Thyroid gland (tissue), 4 donors: ENCODE measurements around the gene HES1. TPM values are rescaled to one million over a fixed set of nuclear protein-coding genes. Genes with fewer than 3 reads are reported as not detected.

Source experiments
- DNase-seq, 2 donors: peaks; one replicate each; pipeline ENCODE4 v3.0.0-alpha.2; 2019
- H3K27ac ChIP-seq, 3 donors: fragments of 200-600 bp; sonication (generic); 1 replicate in 2 of 3; 2 replicates in 1 of 3; pipeline ENCODE4 v1.5.1; 2016 to 2019; ENCODE audit warnings: mild to moderate bottlenecking in 1 of 3, moderate library complexity in 1 of 3
- H3K27me3 ChIP-seq: fragments of 200-600 bp; sonication (generic); one replicate; pipeline ENCODE4 v1.5.1; 2019
- H3K36me3 ChIP-seq, 2 donors: fragments of 200-600 bp; sonication (generic); one replicate each; pipeline ENCODE4 v1.5.1; 2016 to 2019
- H3K4me1 ChIP-seq, 2 donors: fragments of 200-600 bp; sonication (generic); one replicate each; pipeline ENCODE4 v1.5.1; 2017 to 2019
- H3K4me3 ChIP-seq, 3 donors: fragments of 200-600 bp; sonication (generic); replicated peaks in 1 of 3; 1 replicate in 2 of 3; 2 replicates in 1 of 3; pipeline ENCODE4 v1.5.1; 2016; ENCODE audit warnings: mild to moderate bottlenecking in 1 of 3
- H3K9me3 ChIP-seq: fragments of 200-600 bp; sonication (generic); one replicate; pipeline ENCODE4 v1.5.1; 2017
- POLR2A ChIP-seq, 2 donors: fragments of 450-650 bp; IDR thresholded peaks; one replicate each; pipeline ENCODE4 v1.6.1; 2017; ENCODE audit warnings: antibody characterized with exemption in 2 of 2, mild to moderate bottlenecking in 2 of 2, moderate library complexity in 1 of 2
- WGBS, 2 donors: methylation state at CpG; one replicate each; pipeline ENCODE4 v1.1.5; 2017; 5-methylcytosine and 5-hydroxymethylcytosine counted together
- intact Hi-C: fragments of 100-400 bp; cut with DNase I; formaldehyde crosslinking; loops from one replicate; pipeline ENCODE4 v1.15.1; 2023
- total RNA-seq, 4 donors: library from RNA; depleted of rRNA; stranded (reverse); fragments of >200 nt; gene quantifications; one replicate each; pipeline ENCODE4 v1.2.3, GENCODE V29; 2016
- TF ChIP-seq, protein P1 (sequence below), 6 experiments: fragments of 200-600 bp in 3 of 6; fragments of 450-650 bp in 3 of 6; sonication (generic) in 3 of 6; IDR thresholded peaks; one replicate each; pipeline ENCODE4 v1.5.1; 2016 to 2019; ENCODE audit warnings: antibody characterized with exemption in 6 of 6, mild to moderate bottlenecking in 2 of 6, inconsistent platforms in 1 of 6, moderate library complexity in 1 of 6

The HES1 gene
- total RNA-seq, 4 donors from 2014 or later = 127 to 193 (median 159) TPM

DNA sequence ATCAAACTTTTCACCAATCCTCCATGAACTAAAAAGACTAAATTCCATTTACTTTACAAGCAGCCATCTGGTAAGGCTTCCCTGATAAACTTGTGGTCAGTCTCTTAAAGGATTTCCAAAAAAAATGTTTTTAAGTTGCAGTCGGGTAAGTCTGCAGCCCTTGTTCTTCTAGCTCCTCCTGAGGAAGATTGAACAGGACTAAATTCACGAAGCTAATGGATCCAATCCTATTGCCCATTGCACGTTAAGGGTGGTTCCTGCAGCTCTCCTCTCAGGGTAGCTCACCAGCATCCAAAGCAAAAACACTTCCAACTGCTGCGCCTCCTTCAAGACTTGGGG lies 2.8 kb downstream of the HES1 start:
- 24 to 28% methylated on average over 4 of the region's 4 CpGs for WGBS, 2 donors
- Histone ChIP-seq H3K4me3 (peak overlapping the region in 2 of 3 donors; percentile 52 to 97), H3K4me1 (peaks cover 30 to 39% of the 10 kb centered on the region in 2 donors), H3K36me3 (peaks cover 4 to 8% of the 10 kb centered on the region in 2 donors), H3K27ac (peak overlapping the region; percentile 93 to 97 (median 94)), H3K9me3 (no peaks in the 10 kb centered on the region), H3K27me3 (no peaks in the 10 kb centered on the region)
- no peak for DNase-seq
- intact Hi-C loops = loop anchor here (5.0 kb wide), 2 partner anchors 179 to 356 kb away; no protein-coding TSS in a partner anchor
- TF ChIP-seq, protein P1, sequence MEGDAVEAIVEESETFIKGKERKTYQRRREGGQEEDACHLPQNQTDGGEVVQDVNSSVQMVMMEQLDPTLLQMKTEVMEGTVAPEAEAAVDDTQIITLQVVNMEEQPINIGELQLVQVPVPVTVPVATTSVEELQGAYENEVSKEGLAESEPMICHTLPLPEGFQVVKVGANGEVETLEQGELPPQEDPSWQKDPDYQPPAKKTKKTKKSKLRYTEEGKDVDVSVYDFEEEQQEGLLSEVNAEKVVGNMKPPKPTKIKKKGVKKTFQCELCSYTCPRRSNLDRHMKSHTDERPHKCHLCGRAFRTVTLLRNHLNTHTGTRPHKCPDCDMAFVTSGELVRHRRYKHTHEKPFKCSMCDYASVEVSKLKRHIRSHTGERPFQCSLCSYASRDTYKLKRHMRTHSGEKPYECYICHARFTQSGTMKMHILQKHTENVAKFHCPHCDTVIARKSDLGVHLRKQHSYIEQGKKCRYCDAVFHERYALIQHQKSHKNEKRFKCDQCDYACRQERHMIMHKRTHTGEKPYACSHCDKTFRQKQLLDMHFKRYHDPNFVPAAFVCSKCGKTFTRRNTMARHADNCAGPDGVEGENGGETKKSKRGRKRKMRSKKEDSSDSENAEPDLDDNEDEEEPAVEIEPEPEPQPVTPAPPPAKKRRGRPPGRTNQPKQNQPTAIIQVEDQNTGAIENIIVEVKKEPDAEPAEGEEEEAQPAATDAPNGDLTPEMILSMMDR (IDR thresholded peaks at IDR 0.05) = no peak
- no peak for TF ChIP-seq POLR2A (IDR thresholded peaks at IDR 0.05)

DNA sequence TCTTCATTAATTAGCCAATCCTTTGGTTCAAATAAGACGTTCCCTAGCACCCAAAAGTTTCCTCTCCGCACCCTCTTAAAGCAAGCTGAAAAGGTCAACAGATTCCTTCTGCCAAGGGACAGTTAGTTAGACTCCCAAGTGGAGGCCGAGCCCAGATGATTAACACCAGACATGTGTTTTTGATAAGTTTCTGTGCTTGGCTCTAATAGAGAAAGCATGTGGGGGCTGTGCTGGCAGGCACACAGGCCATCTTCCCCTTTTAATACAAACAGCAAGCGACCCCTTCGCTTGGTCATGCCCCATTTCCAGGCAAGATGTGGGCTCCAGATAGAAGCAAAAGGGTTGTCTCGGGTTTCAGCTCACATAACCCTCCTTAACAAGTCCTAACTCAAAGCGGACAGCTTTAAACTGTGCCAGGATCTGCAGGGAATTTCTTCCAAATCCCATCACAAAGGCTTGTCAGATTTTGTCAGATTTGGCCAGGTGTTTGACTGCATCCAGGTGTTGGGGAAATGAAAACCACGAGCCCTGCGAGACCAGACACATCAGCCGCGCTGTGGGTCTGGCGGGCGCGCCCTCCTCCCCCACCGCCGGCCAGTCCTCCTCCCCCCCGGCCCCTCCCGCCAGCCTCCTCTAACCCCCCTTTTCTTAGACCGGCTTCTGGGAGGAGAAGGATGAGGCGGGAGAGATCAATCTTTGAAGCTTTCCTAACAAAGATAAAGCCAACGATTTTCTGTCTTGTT lies 3.3 kb downstream of the HES1 start:
- Histone ChIP-seq H3K36me3 (peaks cover 4 to 8% of the 10 kb centered on the region in 2 donors), H3K4me1 (peaks cover 29 to 38% of the 10 kb centered on the region in 2 donors), H3K4me3 (peak overlapping the region; percentile 14 to 97 (median 52)), H3K27ac (peak overlapping the region; percentile 93 to 97 (median 94)), H3K9me3 (no peaks in the 10 kb centered on the region), H3K27me3 (no peaks in the 10 kb centered on the region)
- peak; percentile 53 to 64 for DNase-seq
- intact Hi-C loops = loop anchor here (5.0 kb wide), 2 partner anchors 178 to 357 kb away; no protein-coding TSS in a partner anchor
- TF ChIP-seq, protein P1 (IDR thresholded peaks at IDR 0.05) = no peak
- peak in 1 of 2 donors; percentile 8 for TF ChIP-seq POLR2A (IDR thresholded peaks at IDR 0.05)
- 17 to 25% methylated on average over 19 to 20 of the region's 21 CpGs for WGBS, 2 donors

DNA sequence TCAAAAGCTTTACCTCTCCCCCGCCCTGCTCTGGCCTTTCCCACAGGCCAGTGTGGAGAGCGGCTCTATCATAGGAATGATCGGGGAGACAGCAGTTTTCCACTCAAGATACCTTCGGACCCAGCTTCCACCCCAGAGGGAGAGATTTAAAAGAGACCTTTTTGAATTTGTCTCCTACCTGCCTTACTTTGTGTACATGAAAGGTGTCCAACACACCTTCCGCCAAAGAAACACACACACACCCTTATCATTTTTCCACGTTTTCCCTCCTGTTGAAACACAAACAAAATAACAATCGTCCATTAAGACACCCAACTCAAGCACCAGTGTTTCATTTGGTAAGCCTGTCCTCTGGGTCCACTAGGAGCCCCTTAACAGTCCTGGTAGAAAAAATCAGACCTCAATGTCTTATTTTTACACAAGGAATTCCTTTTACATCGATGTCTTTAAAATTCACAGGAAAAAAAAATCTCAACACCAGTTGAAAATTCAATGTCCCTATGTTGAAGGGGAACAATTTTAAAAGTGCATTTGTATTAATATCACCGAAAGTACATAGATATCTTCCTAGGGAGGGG lies 4.0 kb downstream of the HES1 start:
- 39 to 40% methylated on average over 9 of the region's 9 CpGs for WGBS, 2 donors

DNA sequence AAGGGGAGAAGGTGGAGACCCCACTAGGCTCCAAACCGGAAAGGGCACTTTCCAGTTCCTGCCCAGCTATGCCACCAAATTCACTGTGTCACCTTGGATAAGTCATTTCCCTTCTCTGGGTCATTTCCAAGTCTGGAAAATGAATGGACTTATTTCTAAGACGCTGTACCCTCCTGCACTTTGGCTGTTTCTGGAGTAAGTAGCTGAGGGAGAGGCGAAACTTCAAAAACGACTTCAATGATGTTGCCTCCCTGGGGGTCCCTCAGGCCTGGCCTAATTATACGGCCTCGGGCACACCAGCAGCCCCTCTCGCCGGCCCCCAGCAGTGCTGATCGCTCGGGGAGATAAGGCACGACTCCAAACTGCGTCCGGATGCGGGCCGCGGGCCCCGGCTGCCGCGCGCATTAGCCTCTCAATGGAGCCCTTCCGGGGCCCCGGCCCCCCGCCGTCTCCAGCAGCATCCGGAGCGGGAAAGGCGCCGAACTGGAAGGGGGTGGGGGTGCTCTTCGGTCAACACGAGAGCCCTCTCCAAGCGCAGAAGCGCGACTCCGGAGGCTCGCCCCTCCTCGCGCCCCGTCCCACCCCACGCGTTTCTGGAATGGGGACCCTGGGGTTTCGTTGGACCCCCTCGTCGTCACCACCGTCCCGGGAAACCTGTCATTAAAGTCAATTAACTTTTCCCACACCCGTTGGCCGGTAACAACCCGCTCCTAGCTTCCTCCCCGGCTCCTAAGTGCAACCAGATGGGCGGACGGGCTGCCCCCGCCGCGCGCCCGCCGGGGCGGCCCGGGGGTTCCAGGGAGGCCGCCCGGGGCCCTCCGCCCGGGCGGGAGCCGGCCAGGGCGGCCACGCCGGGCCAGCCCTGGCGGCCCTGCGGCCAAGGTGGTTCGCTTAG lies 4.8 kb downstream of the HES1 start:
- H3K4me1 ChIP-seq = peaks cover 25 to 38% of the 10 kb centered on the region in 2 donors
- DNase-seq = peak; percentile 70 to 72
- H3K36me3 ChIP-seq = peaks cover 4 to 8% of the 10 kb centered on the region in 2 donors
- WGBS, 2 donors = 3 to 20% methylated on average over 12 to 42 of the region's 71 CpGs
- H3K9me3 ChIP-seq = no peaks in the 10 kb centered on the region
- H3K27me3 ChIP-seq = no peaks in the 10 kb centered on the region
- H3K27ac ChIP-seq = peak overlapping the region; percentile 93 to 97 (median 94)
- peak overlapping the region in 1 of 3 donors; percentile 37 for H3K4me3 ChIP-seq
- intact Hi-C loops = loop anchor here (10.0 kb wide), 1 partner anchor 54 kb away; no protein-coding TSS in a partner anchor
- TF ChIP-seq, protein P1 (IDR thresholded peaks at IDR 0.05) = no peak
- no peak for TF ChIP-seq POLR2A (IDR thresholded peaks at IDR 0.05)

More for the DNA sequence above, 4.0 kb downstream of the HES1 start:
- Histone ChIP-seq H3K4me1 (peaks cover 29 to 38% of the 10 kb centered on the region in 2 donors), H3K4me3 (no peak overlapping the region), H3K27me3 (no peaks in the 10 kb centered on the region), H3K9me3 (no peaks in the 10 kb centered on the region), H3K27ac (peak overlapping the region; percentile 93 to 97 (median 94)), H3K36me3 (peaks cover 4 to 8% of the 10 kb centered on the region in 2 donors)
- TF ChIP-seq POLR2A (IDR thresholded peaks at IDR 0.05) = no peak
- TF ChIP-seq, protein P1 (IDR thresholded peaks at IDR 0.05) = no peak
- intact Hi-C loops = loop anchor here (5.0 to 10.0 kb wide), 3 partner anchors 55 to 358 kb away; no protein-coding TSS in a partner anchor
- no peak for DNase-seq
